NB4 (cell line): ENCODE data around the gene FBXO28.

Source experiments
- MAX ChIP-seq: IDR thresholded peaks from 2 replicates; pipeline ENCODE4 v1.6.1; 2011; ENCODE audit warnings: low read depth, low read length
- POLR2A ChIP-seq: IDR thresholded peaks from 2 replicates; pipeline ENCODE4 v1.6.1; 2011; ENCODE audit warnings: mild to moderate bottlenecking; ENCODE audit not compliant: insufficient read length; ENCODE audit errors: extremely low read depth
- TF ChIP-seq, protein P1 (sequence below): IDR thresholded peaks from one replicate; pipeline ENCODE4 v1.5.1; 2012; ENCODE audit warnings: low read depth, low read length

DNA sequence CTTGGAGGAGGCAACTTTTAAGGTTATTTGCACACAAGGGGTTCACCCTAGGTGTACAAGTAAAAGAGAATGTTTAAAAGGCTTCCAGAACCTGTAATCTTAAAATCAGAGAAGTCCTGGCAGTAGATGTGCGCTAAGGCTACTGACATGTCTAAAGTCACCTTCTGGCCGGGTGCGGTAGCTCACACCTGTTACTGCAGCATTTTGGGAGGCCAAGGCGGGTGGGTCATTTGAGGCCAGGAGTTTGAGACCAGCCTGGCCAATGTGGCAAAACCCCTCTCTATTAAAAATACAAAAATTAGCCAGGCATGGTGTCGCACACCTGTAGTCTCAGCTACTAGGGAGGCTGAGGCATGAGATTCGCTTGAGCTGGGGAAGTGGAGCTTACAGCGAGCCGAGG is 48.9 kb downstream of the FBXO28 start:
- TF ChIP-seq, protein P1, sequence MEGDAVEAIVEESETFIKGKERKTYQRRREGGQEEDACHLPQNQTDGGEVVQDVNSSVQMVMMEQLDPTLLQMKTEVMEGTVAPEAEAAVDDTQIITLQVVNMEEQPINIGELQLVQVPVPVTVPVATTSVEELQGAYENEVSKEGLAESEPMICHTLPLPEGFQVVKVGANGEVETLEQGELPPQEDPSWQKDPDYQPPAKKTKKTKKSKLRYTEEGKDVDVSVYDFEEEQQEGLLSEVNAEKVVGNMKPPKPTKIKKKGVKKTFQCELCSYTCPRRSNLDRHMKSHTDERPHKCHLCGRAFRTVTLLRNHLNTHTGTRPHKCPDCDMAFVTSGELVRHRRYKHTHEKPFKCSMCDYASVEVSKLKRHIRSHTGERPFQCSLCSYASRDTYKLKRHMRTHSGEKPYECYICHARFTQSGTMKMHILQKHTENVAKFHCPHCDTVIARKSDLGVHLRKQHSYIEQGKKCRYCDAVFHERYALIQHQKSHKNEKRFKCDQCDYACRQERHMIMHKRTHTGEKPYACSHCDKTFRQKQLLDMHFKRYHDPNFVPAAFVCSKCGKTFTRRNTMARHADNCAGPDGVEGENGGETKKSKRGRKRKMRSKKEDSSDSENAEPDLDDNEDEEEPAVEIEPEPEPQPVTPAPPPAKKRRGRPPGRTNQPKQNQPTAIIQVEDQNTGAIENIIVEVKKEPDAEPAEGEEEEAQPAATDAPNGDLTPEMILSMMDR, result no peak
- TF ChIP-seq POLR2A (no peak), MAX (no peak)
